Keratinocyte (primary cell): ENCODE results near the gene ZNF292. TPM values are rescaled to one million over a fixed set of nuclear protein-coding genes. Genes with fewer than 3 reads are reported as not detected.

Experiments
- DNase-seq: peaks from one replicate; pipeline ENCODE4 v3.0.0-alpha.2; 2011; ENCODE audit warnings: low read depth, missing footprints, low spot score
- FAIRE-seq: peaks from 2 replicates; lab custom pipeline; 2011; peaks lifted over from hg19 to GRCh38; lab: Jason Lieb, UNC
- H2AFZ ChIP-seq: 2 replicates; pipeline ENCODE4 v1.6.0; 2012; ENCODE audit warnings: low read length, control low read depth, inconsistent platforms; ENCODE audit not compliant: control insufficient read depth
- H3K27ac ChIP-seq: 2 replicates; pipeline ENCODE4 v1.5.1; 2011; ENCODE audit warnings: low read length; ENCODE audit not compliant: control insufficient read depth, insufficient read depth
- H3K27me3 ChIP-seq: 3 replicates; pipeline ENCODE4 v1.6.0; 2011; ENCODE audit warnings: low read length; ENCODE audit not compliant: control insufficient read depth, insufficient read depth; ENCODE audit errors: extremely low read depth
- H3K36me3 ChIP-seq, 2 experiments: 2 replicates in 1 of 2; 3 replicates in 1 of 2; pipeline ENCODE4 v1.5.1; 2011; ENCODE audit warnings: low read length in 2 of 2, mild to moderate bottlenecking in 1 of 2; ENCODE audit not compliant: control insufficient read depth in 2 of 2, insufficient read depth in 2 of 2; ENCODE audit errors: extremely low read depth in 1 of 2
- H3K4me1 ChIP-seq: 3 replicates; pipeline ENCODE4 v1.5.1; 2011; ENCODE audit warnings: low read length; ENCODE audit not compliant: control insufficient read depth, insufficient read depth; ENCODE audit errors: extremely low read depth
- H3K4me2 ChIP-seq: 3 replicates; pipeline ENCODE4 v1.6.0; 2011; ENCODE audit warnings: low read depth, low read length; ENCODE audit not compliant: control insufficient read depth, insufficient read depth; ENCODE audit errors: extremely low read depth
- H3K4me3 ChIP-seq, 3 experiments: fragments of 200-600 bp in 1 of 3; sonication (generic) in 1 of 3; 2 replicates in 2 of 3; 3 replicates in 1 of 3; pipeline ENCODE4 v1.5.1; 2011 to 2016; ENCODE audit warnings: low read length in 3 of 3, mild to moderate bottlenecking in 3 of 3, control low read depth in 2 of 3, inconsistent platforms in 1 of 3, low read depth in 1 of 3, mixed read lengths in 1 of 3, mixed run types in 1 of 3, moderate library complexity in 1 of 3; ENCODE audit not compliant: control insufficient read depth in 2 of 3, insufficient read depth in 2 of 3; ENCODE audit errors: extremely low read depth in 1 of 3
- H3K79me2 ChIP-seq: 2 replicates; pipeline ENCODE4 v1.6.0; 2012; ENCODE audit warnings: low read length; ENCODE audit not compliant: control insufficient read depth, insufficient read depth
- H3K9ac ChIP-seq: 3 replicates; pipeline ENCODE4 v1.6.0; 2011; ENCODE audit warnings: low read length; ENCODE audit not compliant: control insufficient read depth, insufficient read depth; ENCODE audit errors: extremely low read depth
- H3K9me1 ChIP-seq: 3 replicates; pipeline ENCODE4 v1.6.0; 2011; ENCODE audit warnings: low read length; ENCODE audit not compliant: control insufficient read depth, insufficient read depth; ENCODE audit errors: extremely low read depth
- H3K9me3 ChIP-seq: 2 replicates; pipeline ENCODE4 v1.5.1; 2012; ENCODE audit warnings: low read depth, low read length; ENCODE audit not compliant: control insufficient read depth
- H4K20me1 ChIP-seq: 3 replicates; pipeline ENCODE4 v1.6.0; 2011; ENCODE audit warnings: low read length; ENCODE audit not compliant: control insufficient read depth, insufficient read depth; ENCODE audit errors: extremely low read depth
- EZH2 ChIP-seq: IDR thresholded peaks from one replicate; pipeline ENCODE4 v1.6.1; 2012; ENCODE audit warnings: inconsistent platforms, mild to moderate bottlenecking, low read length, moderate library complexity
- dilution Hi-C: fragments of 300-500 bp; cut with MboI; formaldehyde crosslinking; loops from one replicate; pipeline ENCODE4 v1.7.0; 2020; ENCODE audit warnings: low sequenced_read_pairs; ENCODE audit not compliant: extremely low pct_ligation_motif_present
- polyA plus RNA-seq, 5 experiments: library from polyadenylated mRNA; depleted of rRNA in 3 of 5; stranded (reverse) in 3 of 5; stranded (forward) in 1 of 5; unstranded in 1 of 5; fragments of >200 nt; gene quantifications; 1 replicate in 1 of 5; 2 replicates in 3 of 5; 3 replicates in 1 of 5; pipeline versions ENCODE4 v1.2.1 to v1.2.3, GENCODE V29; 2011 to 2012; ENCODE audit warnings: missing spikeins in 2 of 5, low read depth in 1 of 5, low replicate concordance in 1 of 5
- TF ChIP-seq, protein P1 (sequence below), 3 experiments: IDR thresholded peaks in 1 of 3; conservative IDR thresholded peaks in 1 of 3; optimal IDR thresholded peaks in 1 of 3; 2 replicates in 2 of 3; 3 replicates in 1 of 3; pipeline versions ENCODE3 to v1.5.1; 2011; ENCODE audit warnings: low read length in 3 of 3, mild to moderate bottlenecking in 3 of 3, moderate library complexity in 2 of 3, control low read depth in 1 of 3, inconsistent platforms in 1 of 3; ENCODE audit not compliant: insufficient read depth in 2 of 3; ENCODE audit errors: extremely low read depth in 1 of 3

Gene ZNF292
- polyA plus RNA-seq, 1 donor (not counting 4 experiments of a cell fraction or from before 2014, with no cell fraction given): 8.4 TPM

DNA sequence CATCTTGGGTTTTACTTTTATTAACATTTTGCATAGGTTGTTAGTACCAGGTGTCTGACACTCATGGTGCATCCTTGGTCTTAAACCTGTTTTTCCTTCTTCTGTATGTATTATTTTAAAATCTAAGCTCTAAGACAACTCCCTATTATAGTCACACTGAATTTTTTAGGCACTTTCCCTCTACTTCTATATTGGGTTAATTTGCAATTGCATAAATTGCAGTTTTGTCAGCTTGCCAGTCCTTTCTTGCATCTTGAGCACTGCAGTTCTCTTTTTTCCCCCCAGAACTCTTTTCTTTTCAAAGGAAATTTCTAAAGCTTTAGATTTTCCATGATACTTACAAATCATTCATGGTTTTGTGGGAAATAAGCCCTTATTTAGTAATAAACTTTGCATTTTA lies 70.6 kb downstream of the ZNF292 start:
- H3K79me2 ChIP-seq: no peaks in the 10 kb centered on the region
- H2AFZ ChIP-seq: no peak overlapping the region
- FAIRE-seq (no peak), DNase-seq (no peak)
- TF ChIP-seq EZH2: no peak
- TF ChIP-seq, protein P1, sequence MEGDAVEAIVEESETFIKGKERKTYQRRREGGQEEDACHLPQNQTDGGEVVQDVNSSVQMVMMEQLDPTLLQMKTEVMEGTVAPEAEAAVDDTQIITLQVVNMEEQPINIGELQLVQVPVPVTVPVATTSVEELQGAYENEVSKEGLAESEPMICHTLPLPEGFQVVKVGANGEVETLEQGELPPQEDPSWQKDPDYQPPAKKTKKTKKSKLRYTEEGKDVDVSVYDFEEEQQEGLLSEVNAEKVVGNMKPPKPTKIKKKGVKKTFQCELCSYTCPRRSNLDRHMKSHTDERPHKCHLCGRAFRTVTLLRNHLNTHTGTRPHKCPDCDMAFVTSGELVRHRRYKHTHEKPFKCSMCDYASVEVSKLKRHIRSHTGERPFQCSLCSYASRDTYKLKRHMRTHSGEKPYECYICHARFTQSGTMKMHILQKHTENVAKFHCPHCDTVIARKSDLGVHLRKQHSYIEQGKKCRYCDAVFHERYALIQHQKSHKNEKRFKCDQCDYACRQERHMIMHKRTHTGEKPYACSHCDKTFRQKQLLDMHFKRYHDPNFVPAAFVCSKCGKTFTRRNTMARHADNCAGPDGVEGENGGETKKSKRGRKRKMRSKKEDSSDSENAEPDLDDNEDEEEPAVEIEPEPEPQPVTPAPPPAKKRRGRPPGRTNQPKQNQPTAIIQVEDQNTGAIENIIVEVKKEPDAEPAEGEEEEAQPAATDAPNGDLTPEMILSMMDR (optimal IDR thresholded peaks at IDR 0.05 in 1 of 3, IDR thresholded peaks at IDR 0.05 in 1 of 3, conservative IDR thresholded peaks at IDR 0.05 in 1 of 3; ENCODE audit: extremely low read depth in 1 of 3, insufficient read depth in 2 of 3, low read length in 3 of 3): no peak
- H3K4me1 ChIP-seq: no peaks in the 10 kb centered on the region
- no peak overlapping the region for H3K9ac ChIP-seq
- H4K20me1 ChIP-seq: no peaks in the 10 kb centered on the region
- dilution Hi-C loops: no loop called here
- no peaks in the 10 kb centered on the region for H3K27me3 ChIP-seq
- peaks cover 0 to 5% of the 10 kb centered on the region in 2 experiments for H3K36me3 ChIP-seq
- H3K4me3 ChIP-seq: no peak overlapping the region
- H3K4me2 ChIP-seq: no peak overlapping the region
- no peak overlapping the region for H3K27ac ChIP-seq
- H3K9me3 ChIP-seq: no peaks in the 10 kb centered on the region
- no peaks in the 10 kb centered on the region for H3K9me1 ChIP-seq

GRCh38 chr6:87230801-87231200 lies 75.4 kb downstream of the ZNF292 start:
- H4K20me1 ChIP-seq: no peaks in the 10 kb centered on the region
- H3K9me3 ChIP-seq: no peaks in the 10 kb centered on the region
- dilution Hi-C loops: no loop called here
- H3K4me1 ChIP-seq: no peaks in the 10 kb centered on the region
- H3K4me3 ChIP-seq: no peak overlapping the region
- no peak overlapping the region for H3K27ac ChIP-seq
- no peak overlapping the region for H2AFZ ChIP-seq
- DNase-seq (no peak), FAIRE-seq (no peak)
- no peaks in the 10 kb centered on the region for H3K79me2 ChIP-seq
- no peak overlapping the region for H3K4me2 ChIP-seq
- no peaks in the 10 kb centered on the region for H3K9me1 ChIP-seq
- peaks cover 0 to 1% of the 10 kb centered on the region in 2 experiments for H3K36me3 ChIP-seq
- no peaks in the 10 kb centered on the region for H3K27me3 ChIP-seq
- TF ChIP-seq, protein P1 (optimal IDR thresholded peaks at IDR 0.05 in 1 of 3, IDR thresholded peaks at IDR 0.05 in 1 of 3, conservative IDR thresholded peaks at IDR 0.05 in 1 of 3; ENCODE audit: extremely low read depth in 1 of 3, insufficient read depth in 2 of 3, low read length in 3 of 3): no peak
- TF ChIP-seq EZH2: no peak
- H3K9ac ChIP-seq: no peak overlapping the region
